Cardiac fibroblast (primary cell): Measurements from ENCODE around the gene APLNR.

ENCODE experiments used
- DNase-seq, 2 donors: peaks; one replicate each; pipeline versions ENCODE4 v3.0.0 to v3.0.0-alpha.2; 2010; ENCODE audit warnings: low read depth in 2 of 2
- H3K4me3 ChIP-seq, 2 donors: replicated peaks in 1 of 2; 1 replicate in 1 of 2; 2 replicates in 1 of 2; pipeline ENCODE4 v1.5.1; 2011; ENCODE audit warnings: low read depth in 2 of 2, low read length in 2 of 2, mild to moderate bottlenecking in 2 of 2, moderate library complexity in 1 of 2
- CTCF ChIP-seq: IDR thresholded peaks from one replicate; pipeline ENCODE4 v1.5.1; 2011; ENCODE audit warnings: low read depth, mild to moderate bottlenecking, low read length, inconsistent platforms

The APLNR gene

GRCh38 chr11:57202281-57202680 lies 34.8 kb downstream of the APLNR start:
- TF ChIP-seq CTCF: no peak
- H3K4me3 ChIP-seq: no peak overlapping the region
- no peak for DNase-seq

GRCh38 chr11:57200917-57201316 lies 36.1 kb downstream of the APLNR start:
- no peak for TF ChIP-seq CTCF
- DNase-seq: no peak

GRCh38 chr11:57199330-57199729 lies 37.7 kb downstream of the APLNR start:
- no peak overlapping the region for H3K4me3 ChIP-seq
- DNase-seq: no peak
- no peak for TF ChIP-seq CTCF

More at GRCh38 chr11:57200917-57201316, 36.1 kb downstream of the APLNR start:
- H3K4me3 ChIP-seq: no peak overlapping the region

- no peak for TF ChIP-seq CTCF
- H3K4me3 ChIP-seq: no peak overlapping the region
- no peak for DNase-seq
These were observed 39.3 kb downstream of the APLNR start for GRCh38 chr11:57197762-57198161.

- no peak overlapping the region for H3K4me3 ChIP-seq
- no peak for DNase-seq
- TF ChIP-seq CTCF: no peak
These were observed 40.5 kb downstream of the APLNR start for GRCh38 chr11:57196596-57196995.

GRCh38 chr11:57192316-57192715 lies 44.7 kb downstream of the APLNR start:
- H3K4me3 ChIP-seq: no peak overlapping the region
- TF ChIP-seq CTCF: no peak
- DNase-seq: no peak
